ENCODE results near the gene CACNA2D2.

Gene CACNA2D2

GRCh38 chr3:50345586-50346234, 157.7 kb downstream of the CACNA2D2 start, which contains the start of gene ZMYND10:
TSS of gene ZMYND10 (minus strand) at chr3:50345732. CDS start at chr3:50345579, 153 bp downstream.
- Histone ChIP-seq H3K4me1 (ENCODE audit: control insufficient read depth, insufficient read depth, low read length) (peaks cover 4% of the 10 kb centered on the region; the same call in 1 of the 2 replicates), H3K4me3 (ENCODE audit: low read depth, low read length) (peak within 1 kb of the TSS; percentile 15), H3K36me3 (ENCODE audit: control insufficient read depth in 2 of 2, insufficient read depth in 1 of 2, low read length in 2 of 2) (peaks cover 0 to 55% of the 10 kb centered on the region in 2 experiments; a peak in 1 of 3 replicates), H3K9me3 (ENCODE audit: control insufficient read depth, insufficient read depth, low read depth, low read length) (no peaks in the 10 kb centered on the region), H3K27ac (ENCODE audit: extremely low read depth, low read depth, low read length) (no peak within 1 kb of the TSS; the same call in 1 of the 2 replicates)
- TF ChIP-seq ZNF274 (IDR thresholded peaks at IDR 0.05; ENCODE audit: low read length) (no peak), ZNF274 (tag by site-specific recombination; IDR thresholded peaks at IDR 0.05; ENCODE audit: borderline replicate concordance) (no peak), ZNF48 (tag by site-specific recombination; IDR thresholded peaks at IDR 0.05) (no peak), ZBTB8A (tag by site-specific recombination; IDR thresholded peaks at IDR 0.05) (peak; percentile 95), HOXA7 (CRISPR knock-in tag; IDR thresholded peaks at IDR 0.05; ENCODE audit: borderline replicate concordance) (no peak), KLF1 (tag by site-specific recombination; IDR thresholded peaks at IDR 0.05) (0 out of 2 replicates have a peak, but pooled peaks have one; percentile 19), KLF7 (tag by site-specific recombination; IDR thresholded peaks at IDR 0.05; ENCODE audit: borderline replicate concordance) (no peak), ZNF610 (tag by site-specific recombination; IDR thresholded peaks at IDR 0.05; ENCODE audit: borderline replicate concordance) (peak; percentile 22; the same call in 1 of the 2 replicates), ZNF133 (tag by site-specific recombination; IDR thresholded peaks at IDR 0.05) (no peak), ZSCAN4 (tag by site-specific recombination; IDR thresholded peaks at IDR 0.05) (no peak), EGR2 (tag by site-specific recombination; IDR thresholded peaks at IDR 0.05; ENCODE audit: low read depth) (no peak), ZNF645 (tag by site-specific recombination; IDR thresholded peaks at IDR 0.05) (no peak), ZNF121 (tag by site-specific recombination; IDR thresholded peaks at IDR 0.05) (no peak), ZNF701 (tag by site-specific recombination; IDR thresholded peaks at IDR 0.05) (no peak), MEIS1 (CRISPR knock-in tag; IDR thresholded peaks at IDR 0.05; ENCODE audit: borderline replicate concordance) (no peak), ZNF239 (tag by site-specific recombination; IDR thresholded peaks at IDR 0.05) (no peak), ZNF138 (tag by site-specific recombination; IDR thresholded peaks at IDR 0.05; ENCODE audit: borderline replicate concordance) (no peak), SP2 (tag by site-specific recombination; IDR thresholded peaks at IDR 0.05) (peak; percentile 61), ZNF560 (tag by site-specific recombination; IDR thresholded peaks at IDR 0.05; ENCODE audit: borderline replicate concordance) (no peak), ZNF580 (tag by site-specific recombination; IDR thresholded peaks at IDR 0.05) (no peak), SETDB1 (IDR thresholded peaks at IDR 0.05; ENCODE audit: insufficient read length, low read length) (no peak), TSHZ1 (tag by site-specific recombination; IDR thresholded peaks at IDR 0.05; ENCODE audit: borderline replicate concordance) (no peak)
- CTCF ChIA-PET = interaction anchor here (0.7 to 2.4 kb wide), 3 partner anchors 126 to 269 kb away, joined by 3 to 16 read pairs (median 4); no protein-coding TSS in a partner anchor
- POLR2A ChIA-PET = interaction anchor here (1.0 to 1.5 kb wide), 2 partner anchors 9 to 11 kb away, joined by 3 to 12 read pairs; no protein-coding TSS in a partner anchor

Measured in HEK293 (cell line).